ENCODE results near the gene PSD2.

The PSD2 gene

GRCh38 chr5:139810341-139811273 lies 15.0 kb downstream of the PSD2 start:
- no peak for DNase-seq (ENCODE audit: low spot score)

GRCh38 chr5:139811274-139811607 lies 15.6 kb downstream of the PSD2 start:
- no peak for DNase-seq (ENCODE audit: low spot score)

GRCh38 chr5:139812323-139812722 lies 16.7 kb downstream of the PSD2 start:
- no peak for DNase-seq (ENCODE audit: low spot score)

GRCh38 chr5:139812836-139813805 lies 17.5 kb downstream of the PSD2 start:
- DNase-seq (ENCODE audit: low spot score): no peak

- DNase-seq (ENCODE audit: low spot score): no peak
These were observed 18.6 kb downstream of the PSD2 start for GRCh38 chr5:139814191-139814601.

- DNase-seq (ENCODE audit: low spot score): no peak
These were observed 19.2 kb downstream of the PSD2 start for GRCh38 chr5:139814704-139815280.

- no peak for DNase-seq (ENCODE audit: low spot score)
These were observed 21.0 kb downstream of the PSD2 start for GRCh38 chr5:139816566-139816965.

GRCh38 chr5:139817362-139817761 lies 21.8 kb downstream of the PSD2 start:
- DNase-seq (ENCODE audit: low spot score): no peak

- DNase-seq (ENCODE audit: low spot score): no peak
These were observed 22.4 kb downstream of the PSD2 start for GRCh38 chr5:139817970-139818369.

- no peak for DNase-seq (ENCODE audit: low spot score)
These were observed 24.5 kb downstream of the PSD2 start for GRCh38 chr5:139820130-139820529.

GRCh38 chr5:139820606-139821005 lies 25.0 kb downstream of the PSD2 start:
- DNase-seq (ENCODE audit: low spot score): no peak

GRCh38 chr5:139821806-139822552 lies 26.4 kb downstream of the PSD2 start:
- DNase-seq (ENCODE audit: low spot score): no peak

- DNase-seq (ENCODE audit: low spot score): no peak
These were observed 27.2 kb downstream of the PSD2 start for GRCh38 chr5:139822553-139823425.

- DNase-seq (ENCODE audit: low spot score): no peak
These were observed 28.2 kb downstream of the PSD2 start for GRCh38 chr5:139823757-139824355.

- no peak for DNase-seq (ENCODE audit: low spot score)
These were observed 30.1 kb downstream of the PSD2 start for GRCh38 chr5:139825690-139826089.

- no peak for DNase-seq (ENCODE audit: low spot score)
These were observed 32.7 kb downstream of the PSD2 start for GRCh38 chr5:139828207-139828895.

- DNase-seq (ENCODE audit: low spot score): no peak
These were observed 33.9 kb downstream of the PSD2 start for GRCh38 chr5:139829471-139829870.

GRCh38 chr5:139831624-139832023 lies 36.0 kb downstream of the PSD2 start:
- no peak for DNase-seq (ENCODE audit: low spot score)

- DNase-seq (ENCODE audit: low spot score): no peak
These were observed 37.9 kb downstream of the PSD2 start for GRCh38 chr5:139833525-139833924.

Measured in SK-N-DZ (cell line).